IMR-90 (cell line): ENCODE data around the gene ALOX15B. TPM values are rescaled to one million over a fixed set of nuclear protein-coding genes. Genes with fewer than 3 reads are reported as not detected.

Experiments
- ATAC-seq: fragments of 200-7000 bp; cut with Tn5 transposase; 2 replicates; pipeline ENCODE4 v1.9.1; 2020; ENCODE audit warnings: low read depth, mild to moderate bottlenecking, moderate library complexity
- BruUV-seq: library from RNA; stranded (reverse); fragments of 400-500 nt; replicated peaks from 2 replicates; lab custom pipeline; 2021; lab: Mats Ljungman, UMichigan
- CTCF ChIA-PET: fragments of 300-600 bp; formaldehyde crosslinking; extraction: SDS; loops from one replicate; lab custom pipeline; 2021; ENCODE audit warnings: antibody characterized with exemption; lab: Yijun Ruan, JAX
- POLR2A ChIA-PET: fragments of 300-600 bp; sonication (Branson Sonifier 250); formaldehyde crosslinking; loops from one replicate; lab custom pipeline; 2022; ENCODE audit warnings: antibody characterized with exemption; ENCODE audit not compliant: unreplicated experiment; lab: Charles Lee
- DNase-seq: peaks from one replicate; pipeline ENCODE4 v3.0.0; 2013
- H2AFZ ChIP-seq: replicated peaks from 2 replicates; pipeline ENCODE3; 2013; ENCODE audit warnings: low read length, mild to moderate bottlenecking; ENCODE audit not compliant: poor library complexity
- H2AK5ac ChIP-seq: 2 replicates; pipeline ENCODE4 v1.6.1; 2013; ENCODE audit warnings: low read depth, low read length, inconsistent platforms
- H2AK9ac ChIP-seq: replicated peaks from 2 replicates; pipeline ENCODE3; 2013; ENCODE audit warnings: mild to moderate bottlenecking, low read depth, low read length, moderate library complexity; ENCODE audit not compliant: poor library complexity
- H2BK120ac ChIP-seq: 2 replicates; pipeline ENCODE4 v1.6.1; 2013; ENCODE audit warnings: low read depth, low read length, inconsistent platforms
- H2BK15ac ChIP-seq: 3 replicates; pipeline ENCODE4 v1.6.1; 2013; ENCODE audit warnings: low read depth, low read length, inconsistent platforms
- H2BK20ac ChIP-seq: 2 replicates; pipeline ENCODE4 v1.6.1; 2013; ENCODE audit warnings: low read depth, mild to moderate bottlenecking, inconsistent platforms, low read length, moderate library complexity
- H2BK5ac ChIP-seq: 2 replicates; pipeline ENCODE4 v1.6.1; 2013; ENCODE audit warnings: mild to moderate bottlenecking, low read depth, low read length, inconsistent platforms; ENCODE audit not compliant: poor library complexity, severe bottlenecking
- H3K14ac ChIP-seq: replicated peaks from 2 replicates; pipeline ENCODE4 v1.6.1; 2013; ENCODE audit warnings: low read depth, low read length, inconsistent platforms
- H3K18ac ChIP-seq: 2 replicates; pipeline ENCODE4 v1.6.1; 2013; ENCODE audit warnings: low read depth, low read length, control low read depth
- H3K23ac ChIP-seq: 2 replicates; pipeline ENCODE4 v1.6.1; 2013; ENCODE audit warnings: low read depth, low read length, inconsistent platforms
- H3K27ac ChIP-seq: 2 replicates; pipeline ENCODE4 v1.5.1; 2013; ENCODE audit warnings: mild to moderate bottlenecking, control low read depth, low read length; ENCODE audit not compliant: insufficient read depth
- H3K27me3 ChIP-seq: 2 replicates; pipeline ENCODE4 v1.6.1; 2013; ENCODE audit warnings: low read length; ENCODE audit not compliant: control insufficient read depth, insufficient read depth
- H3K36me3 ChIP-seq: 2 replicates; pipeline ENCODE4 v1.6.1; 2013; ENCODE audit warnings: low read length, mixed read lengths; ENCODE audit not compliant: control insufficient read depth, insufficient read depth
- H3K4ac ChIP-seq: 2 replicates; pipeline ENCODE4 v1.6.1; 2013; ENCODE audit warnings: low read depth, low read length, inconsistent platforms
- H3K4me1 ChIP-seq: 2 replicates; pipeline ENCODE4 v1.6.1; 2013; ENCODE audit warnings: low read length, mixed read lengths; ENCODE audit not compliant: control insufficient read depth, insufficient read depth
- H3K4me2 ChIP-seq: 2 replicates; pipeline ENCODE4 v1.6.1; 2013; ENCODE audit warnings: low read depth, mild to moderate bottlenecking, control low read depth, low read length, moderate library complexity
- H3K4me3 ChIP-seq: 2 replicates; pipeline ENCODE4 v1.5.1; 2013; ENCODE audit warnings: low read depth, mild to moderate bottlenecking, control low read depth, low read length, moderate library complexity; ENCODE audit not compliant: insufficient read depth
- H3K56ac ChIP-seq: 2 replicates; pipeline ENCODE4 v1.6.1; 2013; ENCODE audit warnings: low read length, inconsistent platforms; ENCODE audit not compliant: insufficient read depth; ENCODE audit errors: extremely low read depth
- H3K79me1 ChIP-seq, 2 experiments: 2 replicates each; pipeline ENCODE4 v1.6.1; 2013; ENCODE audit warnings: low read length in 2 of 2, inconsistent platforms in 1 of 2, low read depth in 1 of 2
- H3K9ac ChIP-seq: 2 replicates; pipeline ENCODE4 v1.6.1; 2013; ENCODE audit warnings: low read depth, low read length, control low read depth
- H3K9me1 ChIP-seq: 2 replicates; pipeline ENCODE4 v1.6.1; 2013; ENCODE audit warnings: low read length, inconsistent platforms; ENCODE audit not compliant: insufficient read depth
- H3K9me3 ChIP-seq: 2 replicates; pipeline ENCODE4 v1.6.1; 2013; ENCODE audit warnings: low read length; ENCODE audit not compliant: control insufficient read depth, insufficient read depth
- H4K20me1 ChIP-seq: 2 replicates; pipeline ENCODE4 v1.6.1; 2013; ENCODE audit warnings: low read length, inconsistent platforms; ENCODE audit not compliant: insufficient read depth
- H4K5ac ChIP-seq: 2 replicates; pipeline ENCODE4 v1.6.1; 2013; ENCODE audit warnings: mild to moderate bottlenecking, low read depth, low read length, control low read depth
- H4K8ac ChIP-seq, 2 experiments: 2 replicates each; pipeline ENCODE4 v1.6.1; 2013; ENCODE audit warnings: low read depth in 2 of 2, low read length in 2 of 2, control low read depth in 1 of 2, inconsistent platforms in 1 of 2
- H4K91ac ChIP-seq: 2 replicates; pipeline ENCODE4 v1.6.1; 2013; ENCODE audit warnings: low read depth, low read length, inconsistent platforms; ENCODE audit not compliant: insufficient read depth
- BHLHE40 ChIP-seq: fragments of 150-350 bp; IDR thresholded peaks from 2 replicates; pipeline ENCODE4 v1.6.1; 2016; ENCODE audit warnings: mild to moderate bottlenecking, low read depth, low read length
- CEBPB ChIP-seq: IDR thresholded peaks from 2 replicates; pipeline ENCODE4 v1.6.1; 2012; ENCODE audit warnings: low read depth, low read length, improper control_type of control experiment
- CHD1 ChIP-seq: IDR thresholded peaks from 2 replicates; pipeline ENCODE4 v1.6.1; 2012; ENCODE audit warnings: low read depth, low read length, improper control_type of control experiment
- CTCF ChIP-seq: conservative IDR thresholded peaks from 2 replicates; pipeline ENCODE4 v1.5.1; 2012; ENCODE audit warnings: mild to moderate bottlenecking, low read depth, low read length, improper control_type of control experiment
- ELK1 ChIP-seq: fragments of 150-350 bp; IDR thresholded peaks from 2 replicates; pipeline ENCODE4 v1.6.1; 2016; ENCODE audit warnings: low read depth, mild to moderate bottlenecking, low read length, moderate library complexity, borderline replicate concordance
- FOS ChIP-seq: fragments of 150-350 bp; IDR thresholded peaks from 2 replicates; pipeline ENCODE4 v1.6.1; 2016; ENCODE audit warnings: low read depth, low read length
- MAZ ChIP-seq: IDR thresholded peaks from 2 replicates; pipeline ENCODE4 v1.6.1; 2012; ENCODE audit warnings: low read depth, mild to moderate bottlenecking, low read length, improper control_type of control experiment, moderate library complexity, borderline replicate concordance
- NFE2L2 ChIP-seq: fragments of 150-350 bp; IDR thresholded peaks from 2 replicates; pipeline ENCODE4 v1.6.1; 2016; ENCODE audit warnings: low read depth, mild to moderate bottlenecking, low read length
- POLR2A ChIP-seq: IDR thresholded peaks from 2 replicates; pipeline ENCODE4 v1.6.1; 2012; ENCODE audit warnings: mild to moderate bottlenecking, low read depth, low read length
- RAD21 ChIP-seq: IDR thresholded peaks from 2 replicates; pipeline ENCODE4 v1.6.1; 2012; ENCODE audit warnings: low read length, improper control_type of control experiment
- RCOR1 ChIP-seq: IDR thresholded peaks from 2 replicates; pipeline ENCODE4 v1.6.1; 2012; ENCODE audit warnings: mild to moderate bottlenecking, low read length, improper control_type of control experiment; ENCODE audit not compliant: insufficient replicate concordance
- SMC3 ChIP-seq: fragments of 150-350 bp; IDR thresholded peaks from 2 replicates; pipeline ENCODE4 v1.6.1; 2016; ENCODE audit warnings: low read depth, mild to moderate bottlenecking, antibody characterized with exemption, low read length, moderate library complexity
- WGBS, 2 experiments: methylation state at CpG; one replicate each; pipeline versions ENCODE4 v1.1.5 to v1.1.7; 2013; ENCODE audit warnings: missing lambda C conversion rate in 2 of 2; ENCODE audit not compliant: insufficient read length in 1 of 2; ENCODE audit errors: extremely low coverage in 2 of 2; 5-methylcytosine and 5-hydroxymethylcytosine counted together
- dilution Hi-C: fragments of 300-500 bp; cut with HindIII; formaldehyde crosslinking; loops from one replicate; pipeline ENCODE4 v1.14.3; 2018; ENCODE audit warnings: low sequenced_read_pairs; ENCODE audit not compliant: unreplicated experiment
- in situ Hi-C: fragments of 300-500 bp; cut with MboI; formaldehyde crosslinking; loops from 3 replicates; pipeline ENCODE4 v1.14.3; 2019; ENCODE audit warnings: low sequenced_read_pairs, inconsistent platforms, mixed read lengths
- intact Hi-C: fragments of 100-400 bp; cut with micrococcal nuclease; formaldehyde crosslinking; loops from 2 replicates; pipeline ENCODE4 v1.10.0; 2022
- polyA plus RNA-seq, 3 experiments: library from polyadenylated mRNA; depleted of rRNA; stranded (reverse); fragments of >200 nt; gene quantifications; 2 replicates each; pipeline ENCODE4 v1.2.3, GENCODE V29; 2012; ENCODE audit warnings: low replicate concordance in 1 of 3
- total RNA-seq: library from RNA; depleted of rRNA; stranded (reverse); fragments of >200 nt; gene quantifications from 2 replicates; pipeline ENCODE4 v1.2.3, GENCODE V29; 2012

Gene ALOX15B
- total and polyA plus RNA-seq, 2 of the 4 experiments (the other 2 are of a cell fraction): not detected

GRCh38 chr17:8041249-8041928 is 2.5 kb downstream of the ALOX15B start:
- H2AFZ ChIP-seq: peak overlapping the region; percentile 62
- H3K27ac ChIP-seq: no peak overlapping the region
- no TSS peak for BruUV-seq
- dilution Hi-C loops: no loop called here
- H4K8ac ChIP-seq: no peak overlapping the region
- 47% methylated on average over 3 of the region's 8 CpGs; no CpG with 5 or more reads in 1 of the 2 experiments for WGBS, 2 experiments
- intact Hi-C loops: loop anchor here (1.0 kb wide), 3 partner anchors 51 to 179 kb away; no protein-coding TSS in a partner anchor
- TF ChIP-seq NFE2L2 (no peak), RCOR1 (no peak), CTCF (peak; percentile 73), RAD21 (peak; percentile 83), CEBPB (peak; percentile 93), FOS (no peak), CHD1 (no peak), POLR2A (no peak), BHLHE40 (no peak), MAZ (no peak), SMC3 (peak; percentile 87), ELK1 (no peak)
- no peak overlapping the region for H3K23ac ChIP-seq
- no peaks in the 10 kb centered on the region for H3K36me3 ChIP-seq
- H3K9me3 ChIP-seq: no peaks in the 10 kb centered on the region
- peak overlapping the region; percentile 39; the same call in 1 of the 2 replicates for H3K4me2 ChIP-seq
- H3K14ac ChIP-seq: no peak overlapping the region
- no peaks in the 10 kb centered on the region for H3K4me1 ChIP-seq
- no peaks in the 10 kb centered on the region for H3K79me1 ChIP-seq
- no peak overlapping the region for H2AK9ac ChIP-seq
- ChIA-PET CTCF (interaction anchor here (0.5 to 2.2 kb wide), 23 partner anchors 9 to 323 kb away, joined by 3 to 15 read pairs (median 4); partner anchors contain the start of gene RNF227), POLR2A (no interaction called here)
- ATAC-seq (peak; percentile 84), DNase-seq (peak; percentile 73)
- no peak overlapping the region for H2AK5ac ChIP-seq
- H4K91ac ChIP-seq: no peak overlapping the region
- H3K18ac ChIP-seq: no peak overlapping the region
- H3K56ac ChIP-seq: no peak overlapping the region
- no peak overlapping the region for H3K4ac ChIP-seq
- no peaks in the 10 kb centered on the region for H4K20me1 ChIP-seq
- H3K4me3 ChIP-seq: no peak overlapping the region
- H2BK5ac ChIP-seq: no peak overlapping the region
- in situ Hi-C loops: loop anchor here (10.0 kb wide), 1 partner anchor 127 kb away; the partner anchor contains the start of gene RNF227
- H3K27me3 ChIP-seq: peaks cover 47% of the 10 kb centered on the region
- no peaks in the 10 kb centered on the region for H3K9me1 ChIP-seq
- H2BK15ac ChIP-seq: no peak overlapping the region
- H4K5ac ChIP-seq: no peak overlapping the region
- H3K9ac ChIP-seq: no peak overlapping the region
- H2BK20ac ChIP-seq: no peak overlapping the region
- H2BK120ac ChIP-seq: no peak overlapping the region
